ENCODE data around the gene ZNF763. TPM values are rescaled to one million over a fixed set of nuclear protein-coding genes. Genes with fewer than 3 reads are reported as not detected.

ZNF763 gene
- total and polyA plus RNA-seq, 4 donors, result 3.2 to 7.2 (median 4.7) TPM

GRCh38 chr19:11971041-11971440, 6.2 kb downstream of the ZNF763 start:
- WGBS, 2 donors, result 53 to 69% methylated on average over 2 of the region's 2 CpGs
- ATAC-seq (ENCODE audit: insufficient read depth, low FRiP score), result no peak
- DNase-seq, result no peak

GRCh38 chr19:11973019-11973810, 8.4 kb downstream of the ZNF763 start:
- no peaks in the 10 kb centered on the region for H3K27me3 ChIP-seq (ENCODE audit: control insufficient read depth in 3 of 3, insufficient read depth in 3 of 3, low read length in 2 of 3)
- H3K27ac ChIP-seq (ENCODE audit: low read depth in 1 of 2, low read length in 1 of 2), result no peak overlapping the region
- 85 to 91% methylated on average over 5 of the region's 5 CpGs for WGBS, 2 donors
- H3K4me3 ChIP-seq, result no peak overlapping the region
- ATAC-seq (ENCODE audit: insufficient read depth, low FRiP score), result no peak
- H3K9me3 ChIP-seq (ENCODE audit: control insufficient read depth in 4 of 4, insufficient read depth in 3 of 4, low read length in 3 of 4), result peaks cover 2 to 18% (median 6%) of the 10 kb centered on the region in 4 donors
- no peaks in the 10 kb centered on the region for H3K4me1 ChIP-seq (ENCODE audit: control insufficient read depth in 5 of 5, insufficient read depth in 5 of 5, low read length in 5 of 5)
- peaks cover 5 to 15% (median 6%) of the 10 kb centered on the region in 4 donors for H3K36me3 ChIP-seq (ENCODE audit: control insufficient read depth in 4 of 4, insufficient read depth in 4 of 4, low read length in 4 of 4)
- TF ChIP-seq, protein P1, sequence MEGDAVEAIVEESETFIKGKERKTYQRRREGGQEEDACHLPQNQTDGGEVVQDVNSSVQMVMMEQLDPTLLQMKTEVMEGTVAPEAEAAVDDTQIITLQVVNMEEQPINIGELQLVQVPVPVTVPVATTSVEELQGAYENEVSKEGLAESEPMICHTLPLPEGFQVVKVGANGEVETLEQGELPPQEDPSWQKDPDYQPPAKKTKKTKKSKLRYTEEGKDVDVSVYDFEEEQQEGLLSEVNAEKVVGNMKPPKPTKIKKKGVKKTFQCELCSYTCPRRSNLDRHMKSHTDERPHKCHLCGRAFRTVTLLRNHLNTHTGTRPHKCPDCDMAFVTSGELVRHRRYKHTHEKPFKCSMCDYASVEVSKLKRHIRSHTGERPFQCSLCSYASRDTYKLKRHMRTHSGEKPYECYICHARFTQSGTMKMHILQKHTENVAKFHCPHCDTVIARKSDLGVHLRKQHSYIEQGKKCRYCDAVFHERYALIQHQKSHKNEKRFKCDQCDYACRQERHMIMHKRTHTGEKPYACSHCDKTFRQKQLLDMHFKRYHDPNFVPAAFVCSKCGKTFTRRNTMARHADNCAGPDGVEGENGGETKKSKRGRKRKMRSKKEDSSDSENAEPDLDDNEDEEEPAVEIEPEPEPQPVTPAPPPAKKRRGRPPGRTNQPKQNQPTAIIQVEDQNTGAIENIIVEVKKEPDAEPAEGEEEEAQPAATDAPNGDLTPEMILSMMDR (IDR thresholded peaks at IDR 0.05; ENCODE audit: control extremely low read depth, extremely low read depth), result no peak
- no peak overlapping the region for H3K9ac ChIP-seq (ENCODE audit: insufficient read depth in 1 of 2, low read length in 2 of 2)
- DNase-seq, result no peak

More at GRCh38 chr19:11971041-11971440, 6.2 kb downstream of the ZNF763 start:
- Histone ChIP-seq H3K9ac (ENCODE audit: insufficient read depth in 1 of 2, low read length in 2 of 2) (no peak overlapping the region), H3K36me3 (ENCODE audit: control insufficient read depth in 4 of 4, insufficient read depth in 4 of 4, low read length in 4 of 4) (peaks cover 0 to 4% (median 1%) of the 10 kb centered on the region in 4 donors), H3K27ac (ENCODE audit: low read depth in 1 of 2, low read length in 1 of 2) (no peak overlapping the region), H3K4me3 (no peak overlapping the region), H3K9me3 (ENCODE audit: control insufficient read depth in 4 of 4, insufficient read depth in 3 of 4, low read length in 3 of 4) (peaks cover 0 to 4% (median under 1%) of the 10 kb centered on the region in 4 donors), H3K4me1 (ENCODE audit: control insufficient read depth in 5 of 5, insufficient read depth in 5 of 5, low read length in 5 of 5) (no peaks in the 10 kb centered on the region), H3K27me3 (ENCODE audit: control insufficient read depth in 3 of 3, insufficient read depth in 3 of 3, low read length in 2 of 3) (no peaks in the 10 kb centered on the region)
- TF ChIP-seq, protein P1 (IDR thresholded peaks at IDR 0.05; ENCODE audit: control extremely low read depth, extremely low read depth), result no peak

DNA sequence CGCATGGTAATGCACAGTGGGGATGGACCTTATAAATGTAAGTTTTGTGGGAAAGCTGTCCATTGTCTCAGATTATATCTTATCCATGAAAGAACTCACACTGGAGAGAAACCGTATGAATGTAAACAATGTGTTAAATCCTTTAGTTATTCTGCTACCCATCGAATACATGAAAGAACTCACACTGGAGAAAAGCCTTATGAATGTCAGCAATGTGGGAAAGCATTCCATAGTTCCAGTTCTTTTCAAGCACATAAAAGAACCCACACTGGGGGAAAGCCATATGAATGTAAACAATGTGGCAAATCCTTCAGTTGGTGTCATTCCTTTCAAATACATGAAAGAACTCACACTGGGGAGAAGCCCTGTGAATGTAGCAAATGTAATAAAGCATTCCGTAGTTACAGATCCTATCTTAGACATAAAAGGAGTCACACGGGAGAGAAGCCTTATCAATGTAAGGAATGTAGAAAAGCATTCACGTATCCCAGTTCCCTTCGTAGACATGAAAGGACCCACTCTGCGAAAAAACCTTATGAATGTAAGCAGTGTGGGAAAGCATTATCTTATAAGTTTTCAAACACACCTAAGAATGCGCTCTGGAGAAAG, 13.8 kb downstream of the ZNF763 start:
- no peaks in the 10 kb centered on the region for H3K27me3 ChIP-seq (ENCODE audit: control insufficient read depth in 3 of 3, insufficient read depth in 3 of 3, low read length in 2 of 3)
- no peak overlapping the region for H3K4me3 ChIP-seq
- TF ChIP-seq, protein P1 (IDR thresholded peaks at IDR 0.05; ENCODE audit: control extremely low read depth, extremely low read depth), result no peak
- no peaks in the 10 kb centered on the region for H3K4me1 ChIP-seq (ENCODE audit: control insufficient read depth in 5 of 5, insufficient read depth in 5 of 5, low read length in 5 of 5)
- peaks cover 2 to 36% (median 19%) of the 10 kb centered on the region in 4 donors for H3K36me3 ChIP-seq (ENCODE audit: control insufficient read depth in 4 of 4, insufficient read depth in 4 of 4, low read length in 4 of 4)
- WGBS, 2 donors, result 96 to 97% methylated on average over 9 of the region's 9 CpGs
- H3K9ac ChIP-seq (ENCODE audit: insufficient read depth in 1 of 2, low read length in 2 of 2), result no peak overlapping the region
- no peak for ATAC-seq (ENCODE audit: insufficient read depth, low FRiP score)
- H3K27ac ChIP-seq (ENCODE audit: low read depth in 1 of 2, low read length in 1 of 2), result no peak overlapping the region
- peaks cover 18 to 57% (median 25%) of the 10 kb centered on the region in 4 donors for H3K9me3 ChIP-seq (ENCODE audit: control insufficient read depth in 4 of 4, insufficient read depth in 3 of 4, low read length in 3 of 4)
- DNase-seq, result no peak

All from lung (tissue), 12 donors.